Ovary (tissue), 9 donors: ENCODE measurements around the gene SSUH2. TPM values are rescaled to one million over a fixed set of nuclear protein-coding genes. Genes with fewer than 3 reads are reported as not detected.

Source experiments
- DNase-seq, 5 donors: peaks; one replicate each; pipeline ENCODE4 v3.0.0-alpha.2; 2019 to 2020
- H3K27ac ChIP-seq, 2 donors: fragments of 200-600 bp; one replicate each; pipeline versions ENCODE4 v1.5.1 to v1.8.0; 2019 to 2022
- H3K27me3 ChIP-seq: fragments of 200-600 bp; one replicate; pipeline ENCODE4 v1.8.0; 2022
- H3K36me3 ChIP-seq: fragments of 200-600 bp; sonication (generic); one replicate; pipeline ENCODE4 v1.5.1; 2019
- H3K4me1 ChIP-seq: one replicate; pipeline ENCODE4 v1.8.1; 2013; ENCODE audit warnings: mild to moderate bottlenecking, moderate library complexity; ENCODE audit not compliant: insufficient read depth
- H3K4me3 ChIP-seq: fragments of 200-600 bp; sonication (generic); one replicate; pipeline ENCODE4 v1.5.1; 2017
- H3K9me3 ChIP-seq, 2 donors: fragments of 200-600 bp in 1 of 2; sonication (generic) in 1 of 2; one replicate each; pipeline versions ENCODE4 v1.5.1 to v1.8.1; 2013 to 2019; ENCODE audit warnings: mild to moderate bottlenecking in 1 of 2, moderate library complexity in 1 of 2
- EP300 ChIP-seq: sonication (generic); formaldehyde crosslinking; IDR thresholded peaks from one replicate; pipeline ENCODE4 v1.6.1; 2017; ENCODE audit warnings: antibody characterized with exemption
- POLR2A ChIP-seq: fragments of 450-650 bp; IDR thresholded peaks from one replicate; pipeline ENCODE4 v1.6.1; 2017; ENCODE audit warnings: antibody characterized with exemption, mild to moderate bottlenecking, moderate library complexity
- WGBS, 3 donors: extraction: QIAGEN DNeasy Blood & Tissue Kit in 1 of 3; methylation state at CpG; one replicate each; pipeline versions ENCODE4 v1.1.5 to v1.1.7; 2013 to 2017; 5-methylcytosine and 5-hydroxymethylcytosine counted together
- intact Hi-C, 4 donors: fragments of 100-400 bp; cut with DNase I; formaldehyde crosslinking; loops; one replicate each; pipeline versions ENCODE4 v1.11.0 to v1.15.1; 2022 to 2023
- polyA plus RNA-seq, 2 donors: library from polyadenylated mRNA; stranded (reverse); fragments of 200-250 nt in 1 of 2; fragments of 350-450 nt in 1 of 2; fragmentation: Illumina TruSeq in 1 of 2; extraction: RNeasy Lipid Tissue Mini Kit (QIAGEN cat#74804) in 1 of 2; gene quantifications; one replicate each; pipeline ENCODE4 v1.2.3, GENCODE V29; 2013 to 2014
- total RNA-seq, 7 donors: library from RNA; depleted of rRNA in 2 of 7; stranded (reverse); fragments of >200 nt in 2 of 7; fragmentation: NEBNext Ultra II Directional in 3 of 7; extraction: Animal tissue kit (Norgen Biotek cat#: 25700) in 3 of 7; gene quantifications; one replicate each; pipeline versions ENCODE4 v1.1.0 to v1.2.4, GENCODE V29; 2016 to 2023
- TF ChIP-seq, protein P1 (sequence below), 3 donors: fragments of 450-650 bp in 2 of 3; fragments of 200-600 bp in 1 of 3; IDR thresholded peaks; one replicate each; pipeline versions ENCODE4 v1.5.1 to v1.8.0; 2016 to 2022; ENCODE audit warnings: antibody characterized with exemption in 3 of 3, mild to moderate bottlenecking in 1 of 3
- donor health status: DM: no; HTN: no; CAD: no; lungs with moderate emphysema.
- donor health status: DM: no; HTN: no; CAD: no.
- donor health status: Bipolar disorder and iron deficiency.
- donor health status: DM: yes; HTN: yes; CAD: no.
- donor health status: DM: no; HTN: no; CAD: no.
- donor health status: DM: yes; HTN: yes; CAD: no.

SSUH2 gene
- total and polyA plus RNA-seq, 9 donors, result 0.27 to 1.6 (median 0.63) TPM; not detected in 1

DNA sequence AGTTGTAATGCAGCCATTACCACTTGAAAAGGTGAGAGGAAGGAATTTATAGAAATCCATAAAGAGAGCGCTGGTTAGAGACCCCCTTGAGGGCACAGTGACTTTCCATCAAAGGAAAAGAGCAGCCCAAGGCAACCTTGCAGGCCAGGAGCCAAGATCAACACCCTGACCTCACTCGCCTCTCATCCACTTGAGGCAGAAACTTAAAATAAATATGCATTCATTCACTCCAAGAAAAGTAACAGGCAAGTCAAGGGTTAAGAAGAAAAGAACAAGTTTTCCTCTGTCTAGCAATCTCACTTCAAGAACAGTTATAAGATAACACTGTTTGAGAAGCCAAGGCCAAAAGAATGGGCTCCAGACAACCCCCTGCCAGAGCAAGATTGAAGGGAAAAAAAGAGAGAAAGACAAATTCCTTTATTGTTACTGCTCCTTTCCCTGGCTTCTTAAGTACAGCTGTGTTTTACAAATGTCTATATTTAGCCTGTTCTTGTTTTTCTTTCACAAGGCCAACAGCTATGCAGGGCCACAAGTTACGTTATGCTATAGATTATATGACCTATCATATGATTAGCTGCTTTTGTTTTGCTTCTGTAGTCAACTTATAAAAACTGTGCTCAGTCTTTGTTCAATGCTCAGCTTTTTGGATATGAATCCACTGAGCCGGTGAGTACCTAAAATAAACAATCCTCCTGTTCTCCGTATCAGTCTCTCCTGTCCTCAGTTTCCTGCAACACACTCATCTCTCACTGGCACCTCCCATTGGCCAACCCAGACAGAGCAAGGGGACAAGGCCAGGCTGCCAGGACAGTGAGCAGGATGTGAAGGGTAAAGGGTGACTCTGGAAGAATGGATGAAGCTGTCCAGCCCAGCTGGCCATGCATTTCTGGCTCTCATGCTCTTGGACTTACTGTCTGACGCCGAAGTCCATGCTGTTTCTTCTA lies 15.8 kb upstream of the SSUH2 start:
- DNase-seq, result no peak
- intact Hi-C loops, result loop anchor here in 2 of 4 donors (10.0 kb wide), 1 partner anchor 104 kb away; the partner anchor contains the start of gene OXTR (in 2 of the 2)
- Histone ChIP-seq H3K4me1 (peaks cover 23% of the 10 kb centered on the region), H3K9me3 (no peaks in the 10 kb centered on the region), H3K27ac (peak overlapping the region in 1 of 2 donors; percentile 66), H3K27me3 (no peaks in the 10 kb centered on the region), H3K36me3 (no peaks in the 10 kb centered on the region), H3K4me3 (no peak overlapping the region)
- WGBS, 3 donors, result 14 to 28% (median 21%) methylated on average over 7 of the region's 7 CpGs
- TF ChIP-seq, protein P1, sequence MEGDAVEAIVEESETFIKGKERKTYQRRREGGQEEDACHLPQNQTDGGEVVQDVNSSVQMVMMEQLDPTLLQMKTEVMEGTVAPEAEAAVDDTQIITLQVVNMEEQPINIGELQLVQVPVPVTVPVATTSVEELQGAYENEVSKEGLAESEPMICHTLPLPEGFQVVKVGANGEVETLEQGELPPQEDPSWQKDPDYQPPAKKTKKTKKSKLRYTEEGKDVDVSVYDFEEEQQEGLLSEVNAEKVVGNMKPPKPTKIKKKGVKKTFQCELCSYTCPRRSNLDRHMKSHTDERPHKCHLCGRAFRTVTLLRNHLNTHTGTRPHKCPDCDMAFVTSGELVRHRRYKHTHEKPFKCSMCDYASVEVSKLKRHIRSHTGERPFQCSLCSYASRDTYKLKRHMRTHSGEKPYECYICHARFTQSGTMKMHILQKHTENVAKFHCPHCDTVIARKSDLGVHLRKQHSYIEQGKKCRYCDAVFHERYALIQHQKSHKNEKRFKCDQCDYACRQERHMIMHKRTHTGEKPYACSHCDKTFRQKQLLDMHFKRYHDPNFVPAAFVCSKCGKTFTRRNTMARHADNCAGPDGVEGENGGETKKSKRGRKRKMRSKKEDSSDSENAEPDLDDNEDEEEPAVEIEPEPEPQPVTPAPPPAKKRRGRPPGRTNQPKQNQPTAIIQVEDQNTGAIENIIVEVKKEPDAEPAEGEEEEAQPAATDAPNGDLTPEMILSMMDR (IDR thresholded peaks at IDR 0.05), result no peak
- TF ChIP-seq EP300 (no peak), POLR2A (no peak)

DNA sequence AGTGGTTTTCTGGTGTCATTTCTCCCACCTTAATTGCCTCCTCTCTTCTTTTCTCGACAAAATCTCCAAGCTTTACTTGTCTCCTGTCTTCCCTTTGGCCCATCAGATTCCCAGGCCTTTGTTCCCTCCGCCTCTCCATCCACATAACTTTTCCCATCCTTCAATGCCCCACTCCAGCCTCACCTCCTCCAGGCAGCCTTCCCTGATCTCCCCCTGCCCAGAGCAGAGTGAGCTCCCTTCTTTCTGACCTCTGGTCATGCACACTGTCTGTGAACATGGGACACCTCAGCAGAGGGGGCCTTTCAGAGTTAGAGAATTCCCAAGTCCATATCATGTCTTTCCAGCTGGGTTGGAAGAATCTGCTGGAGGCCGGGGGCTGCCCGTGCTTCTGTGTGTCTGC lies 14.6 kb upstream of the SSUH2 start:
- intact Hi-C loops, result no loop called here
- Histone ChIP-seq H3K36me3 (no peaks in the 10 kb centered on the region), H3K4me1 (peaks cover 22% of the 10 kb centered on the region), H3K9me3 (no peaks in the 10 kb centered on the region), H3K27me3 (no peaks in the 10 kb centered on the region), H3K4me3 (no peak overlapping the region), H3K27ac (peak overlapping the region in 1 of 2 donors; percentile 66)
- WGBS, 3 donors, result 84 to 91% (median 89%) methylated on average over 4 of the region's 4 CpGs
- TF ChIP-seq POLR2A (no peak), EP300 (no peak)
- TF ChIP-seq, protein P1 (IDR thresholded peaks at IDR 0.05), result no peak
- DNase-seq, result no peak

DNA sequence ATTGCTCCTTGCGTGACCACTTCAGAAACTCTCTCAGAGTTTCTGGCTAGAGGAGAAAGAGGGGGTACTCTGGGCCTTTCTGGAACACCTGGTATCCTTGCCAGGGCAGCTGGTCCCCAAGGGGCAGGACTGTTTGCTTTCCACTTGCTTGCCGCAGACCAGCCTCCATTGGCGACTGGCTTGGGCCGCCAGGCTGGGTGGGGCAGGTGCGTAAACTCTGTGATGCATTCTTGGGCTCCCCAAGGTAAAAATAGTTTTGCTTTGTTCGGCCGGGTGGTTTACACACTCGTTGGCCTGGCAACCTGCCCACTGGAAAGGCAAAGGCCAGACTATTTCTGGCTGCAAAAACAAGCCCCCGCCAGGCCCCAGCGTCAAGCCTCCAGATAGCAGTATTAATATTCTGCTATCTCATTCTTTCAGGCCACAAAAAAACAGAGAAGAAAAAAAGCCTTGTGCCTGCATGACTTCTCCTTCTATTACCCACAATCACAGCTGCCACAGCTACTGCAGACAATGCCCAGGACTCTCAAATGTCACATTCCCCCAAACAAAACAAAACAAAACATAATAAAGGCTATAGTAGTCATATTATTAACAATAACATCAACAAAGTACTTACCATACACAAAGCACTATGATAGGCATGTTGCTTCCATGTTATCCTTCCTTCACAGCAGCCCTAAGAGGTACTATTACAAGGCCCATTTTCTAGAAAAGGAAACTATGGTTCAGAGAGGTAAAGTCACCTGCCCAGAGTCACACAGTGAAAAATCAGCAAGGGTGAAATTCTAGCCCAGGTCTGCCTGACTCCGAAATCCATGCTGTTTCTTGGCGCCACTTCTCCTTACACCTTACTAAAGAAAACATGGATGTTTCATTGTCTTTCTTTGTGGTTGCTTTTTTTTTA lies 14.0 kb upstream of the SSUH2 start:
- Histone ChIP-seq H3K9me3 (no peaks in the 10 kb centered on the region), H3K4me3 (no peak overlapping the region), H3K36me3 (no peaks in the 10 kb centered on the region), H3K27ac (peak overlapping the region in 1 of 2 donors; percentile 66), H3K27me3 (no peaks in the 10 kb centered on the region), H3K4me1 (peaks cover 19% of the 10 kb centered on the region)
- 18 to 21% (median 20%) methylated on average over 12 of the region's 12 CpGs for WGBS, 3 donors
- intact Hi-C loops, result no loop called here
- peak; percentile 75 to 93 (median 86) for DNase-seq
- TF ChIP-seq POLR2A (no peak), EP300 (no peak)
- TF ChIP-seq, protein P1 (IDR thresholded peaks at IDR 0.05), result no peak

DNA sequence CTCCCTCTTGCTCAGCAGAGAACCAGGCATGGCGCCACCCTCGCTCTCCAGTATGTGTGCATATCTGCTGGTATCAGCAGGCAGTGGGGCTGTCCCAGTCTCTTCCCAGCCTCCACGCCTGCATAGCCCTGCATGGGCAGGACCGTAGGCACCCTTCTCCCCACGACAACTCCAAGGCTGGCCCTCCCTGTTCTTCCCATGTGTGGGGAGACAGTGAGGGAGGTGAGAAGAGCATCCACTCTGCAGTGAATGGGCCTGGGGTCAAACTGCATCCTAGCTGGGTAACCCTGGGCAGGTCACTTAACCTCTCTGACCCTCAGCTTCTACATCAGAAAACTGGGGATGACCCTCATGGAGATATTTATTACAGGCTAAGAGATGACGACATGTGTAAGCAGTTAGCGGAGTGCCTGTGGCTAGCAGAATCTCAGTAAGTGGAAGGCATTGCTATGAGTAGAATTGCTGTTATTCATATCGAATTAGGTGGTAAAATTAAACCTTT lies 13.3 kb upstream of the SSUH2 start:
- Histone ChIP-seq H3K9me3 (no peaks in the 10 kb centered on the region), H3K27ac (peak overlapping the region in 1 of 2 donors; percentile 66), H3K36me3 (no peaks in the 10 kb centered on the region), H3K4me3 (no peak overlapping the region), H3K4me1 (peaks cover 19% of the 10 kb centered on the region), H3K27me3 (no peaks in the 10 kb centered on the region)
- intact Hi-C loops, result no loop called here
- DNase-seq, result no peak
- WGBS, 3 donors, result 71 to 82% (median 75%) methylated on average over 8 of the region's 8 CpGs
- TF ChIP-seq, protein P1 (IDR thresholded peaks at IDR 0.05), result no peak
- TF ChIP-seq POLR2A (no peak), EP300 (no peak)
